ENCODE data around the gene PZP.
"Not testable (repeated sequence)": the region's sequence is repeated elsewhere in the genome, so short reads cannot be mapped to it uniquely, and the experiment has no call there.

The PZP gene

DNA sequence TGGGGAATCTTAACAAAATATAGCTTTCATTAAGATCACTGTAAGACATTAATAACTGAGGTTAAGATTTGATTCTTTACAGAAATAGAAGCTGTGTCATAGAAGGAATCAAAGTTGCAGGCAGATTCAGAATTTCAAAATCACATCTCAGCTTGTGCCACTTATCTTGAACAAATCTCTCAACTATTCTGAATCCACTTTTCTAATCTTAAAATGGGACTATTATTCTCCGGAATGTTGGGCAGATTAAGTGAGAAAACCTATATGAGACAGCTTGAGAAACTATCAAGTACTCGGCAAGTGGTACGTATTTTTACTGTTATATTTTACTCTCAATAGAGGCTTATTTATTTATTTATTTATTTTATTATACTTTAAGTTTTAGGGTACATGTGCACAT lies 28.4 kb downstream of the PZP start:
- DNase-seq = no peak

DNA sequence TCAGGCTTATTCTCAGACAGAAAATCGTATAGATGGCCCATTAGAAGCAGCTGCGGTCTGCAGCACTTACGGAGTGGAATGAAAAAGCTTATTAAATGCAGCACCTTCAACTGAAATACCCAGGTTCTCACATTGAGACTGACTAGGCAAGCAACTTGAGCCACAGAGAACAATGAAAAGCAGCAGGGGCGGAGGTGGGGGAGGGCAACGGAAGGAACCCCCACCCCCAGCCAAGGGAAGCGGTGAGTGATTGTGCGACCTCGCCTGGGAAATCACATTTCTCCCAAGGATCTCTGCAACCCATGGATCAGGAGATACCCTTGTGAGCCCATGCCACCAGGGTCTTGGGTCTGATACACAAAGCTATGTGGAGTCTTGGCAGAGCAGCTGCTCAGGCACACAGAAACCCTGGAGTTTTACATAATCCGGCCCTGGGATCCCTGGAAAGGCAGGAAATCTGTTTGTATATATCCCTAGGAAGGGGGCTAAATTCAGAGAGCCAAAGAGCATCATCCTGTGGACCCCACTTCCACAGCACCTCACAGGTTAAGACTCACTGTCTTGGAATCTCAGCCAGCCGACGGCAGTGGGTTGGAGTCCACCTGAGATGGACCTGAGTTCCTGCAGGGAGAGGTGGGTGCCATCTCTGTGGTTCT lies 38.1 kb downstream of the PZP start:
- no peak for DNase-seq

DNA sequence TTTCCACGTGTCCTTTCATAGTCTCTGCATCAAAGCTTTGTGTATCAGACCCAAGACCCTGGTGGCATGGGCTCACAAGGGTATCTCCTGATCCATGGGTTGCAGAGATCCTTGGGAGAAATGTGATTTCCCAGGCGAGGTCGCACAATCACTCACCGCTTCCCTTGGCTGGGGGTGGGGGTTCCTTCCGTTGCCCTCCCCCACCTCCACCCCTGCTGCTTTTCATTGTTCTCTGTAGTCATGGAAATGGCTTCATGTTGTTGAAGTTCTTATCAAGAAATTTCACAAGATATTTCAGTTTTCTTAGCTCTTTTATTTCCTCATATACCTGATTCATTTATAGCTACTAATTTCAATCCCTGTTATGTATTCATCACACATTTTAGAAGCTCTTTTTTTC lies 40.9 kb downstream of the PZP start:
- DNase-seq = not testable (repeated sequence)

DNA sequence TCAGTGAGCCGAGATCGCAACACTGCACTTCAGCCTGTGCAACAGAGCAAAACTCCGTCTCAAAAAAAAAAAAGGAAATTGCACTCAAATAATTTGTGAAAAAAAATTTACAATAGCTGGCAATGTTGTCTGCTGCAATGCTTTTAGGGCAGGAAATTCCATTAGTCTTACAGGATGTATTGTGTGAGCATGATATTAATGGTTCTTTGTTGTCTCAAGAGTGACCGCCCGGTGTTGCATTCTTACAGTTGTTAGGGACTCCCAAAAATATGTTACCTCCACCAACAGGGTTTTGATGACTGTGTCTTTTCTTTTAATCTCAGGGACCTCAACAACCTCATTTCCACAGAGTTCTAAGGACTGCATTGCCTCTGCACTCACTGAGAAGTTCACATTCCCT lies 44.8 kb downstream of the PZP start:
- no peak for DNase-seq

DNA sequence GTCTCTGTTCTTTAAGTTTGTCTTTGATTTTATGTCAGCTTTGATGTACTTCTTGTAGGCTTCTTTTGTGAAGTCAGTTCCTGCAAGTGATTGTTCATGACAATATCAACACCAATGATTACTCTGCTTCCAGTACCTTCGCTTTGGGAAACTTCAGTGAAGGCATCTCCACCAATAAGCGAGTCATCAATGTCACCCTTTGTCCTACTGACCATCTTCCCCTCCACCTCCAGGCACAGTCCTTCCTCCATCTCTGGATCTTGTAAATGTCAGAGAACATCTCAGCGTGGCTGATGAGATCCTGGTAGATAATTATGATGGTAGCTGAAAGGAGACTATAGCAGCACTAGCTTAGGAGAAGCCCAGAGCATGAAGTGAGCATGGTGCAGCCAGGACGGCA lies 52.1 kb downstream of the PZP start:
- DNase-seq = no peak

DNA sequence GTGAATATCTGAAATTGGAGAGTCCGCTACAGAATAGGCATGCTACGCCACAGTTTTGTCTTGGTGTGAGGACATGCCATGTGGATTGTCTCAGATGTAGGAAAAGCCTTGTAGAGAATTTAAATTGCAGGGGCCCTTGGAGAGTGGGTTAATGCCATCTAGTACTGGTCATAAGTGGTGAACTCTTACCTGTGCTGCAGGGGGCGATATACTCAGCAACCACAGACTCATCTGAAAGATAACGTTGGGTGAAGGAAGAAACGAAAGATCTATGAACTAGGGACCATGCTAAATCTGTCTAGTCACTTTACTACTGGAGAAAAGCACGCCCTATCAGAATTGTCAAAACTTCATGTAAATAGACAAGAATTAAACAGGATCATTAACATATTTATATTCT lies 58.8 kb downstream of the PZP start:
- DNase-seq = no peak

DNA sequence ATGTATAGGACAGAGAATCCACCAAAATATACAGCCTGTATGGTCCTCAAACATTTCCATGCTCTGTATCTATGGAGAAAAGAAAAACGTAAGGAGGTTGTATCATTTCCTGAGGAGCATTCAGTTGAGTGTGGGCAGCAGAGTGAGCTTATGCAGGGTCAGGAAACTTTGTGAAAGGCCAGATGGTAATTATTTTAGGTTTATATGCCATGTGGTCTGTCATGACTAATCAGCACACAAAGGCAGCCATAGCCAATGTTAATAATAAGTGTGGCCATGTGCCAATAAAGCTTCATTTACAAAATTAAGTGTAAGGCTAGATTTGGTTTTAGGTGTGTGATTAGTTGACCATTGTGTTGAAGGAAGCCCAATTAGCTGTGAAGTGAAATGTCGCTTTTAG lies 59.3 kb downstream of the PZP start:
- DNase-seq = no peak

DNA sequence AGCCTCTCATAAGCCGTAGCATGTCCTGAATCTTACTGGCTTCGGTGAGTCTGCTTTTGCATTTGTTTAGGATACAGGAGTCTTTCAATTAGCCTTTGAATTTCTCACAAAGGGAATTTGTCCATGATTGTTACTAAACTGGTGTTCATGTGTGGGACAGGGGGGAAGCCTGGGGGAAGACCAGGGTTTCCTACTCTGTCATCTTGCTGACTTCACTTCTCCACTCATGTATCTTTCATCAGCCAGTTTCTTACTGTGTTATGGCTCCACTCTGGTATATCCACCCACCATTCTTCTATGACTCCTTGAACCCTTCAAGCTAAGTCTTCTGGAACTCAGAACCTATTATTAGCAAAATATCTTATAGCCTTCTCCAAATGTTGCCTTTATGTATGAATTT lies 60.7 kb downstream of the PZP start:
- no peak for DNase-seq

DNA sequence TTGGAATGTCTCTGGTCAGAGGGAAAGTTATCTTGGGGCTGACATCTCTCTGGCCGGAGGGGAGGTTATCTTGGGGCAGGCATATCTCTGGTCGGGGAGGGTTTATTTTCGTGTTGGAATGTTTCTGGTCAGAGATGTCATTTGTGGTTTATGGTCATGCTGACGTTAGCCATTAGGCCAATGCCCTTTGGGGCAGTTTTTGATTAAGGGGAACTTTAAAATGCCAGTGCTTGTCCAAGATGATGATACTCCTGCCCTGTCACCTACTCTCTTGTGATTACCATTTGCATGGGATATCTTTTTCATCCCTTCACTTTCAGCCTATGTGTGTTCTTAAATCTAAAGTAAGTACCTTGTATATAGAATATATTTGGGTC lies 63.5 kb downstream of the PZP start:
- no peak for DNase-seq

DNA sequence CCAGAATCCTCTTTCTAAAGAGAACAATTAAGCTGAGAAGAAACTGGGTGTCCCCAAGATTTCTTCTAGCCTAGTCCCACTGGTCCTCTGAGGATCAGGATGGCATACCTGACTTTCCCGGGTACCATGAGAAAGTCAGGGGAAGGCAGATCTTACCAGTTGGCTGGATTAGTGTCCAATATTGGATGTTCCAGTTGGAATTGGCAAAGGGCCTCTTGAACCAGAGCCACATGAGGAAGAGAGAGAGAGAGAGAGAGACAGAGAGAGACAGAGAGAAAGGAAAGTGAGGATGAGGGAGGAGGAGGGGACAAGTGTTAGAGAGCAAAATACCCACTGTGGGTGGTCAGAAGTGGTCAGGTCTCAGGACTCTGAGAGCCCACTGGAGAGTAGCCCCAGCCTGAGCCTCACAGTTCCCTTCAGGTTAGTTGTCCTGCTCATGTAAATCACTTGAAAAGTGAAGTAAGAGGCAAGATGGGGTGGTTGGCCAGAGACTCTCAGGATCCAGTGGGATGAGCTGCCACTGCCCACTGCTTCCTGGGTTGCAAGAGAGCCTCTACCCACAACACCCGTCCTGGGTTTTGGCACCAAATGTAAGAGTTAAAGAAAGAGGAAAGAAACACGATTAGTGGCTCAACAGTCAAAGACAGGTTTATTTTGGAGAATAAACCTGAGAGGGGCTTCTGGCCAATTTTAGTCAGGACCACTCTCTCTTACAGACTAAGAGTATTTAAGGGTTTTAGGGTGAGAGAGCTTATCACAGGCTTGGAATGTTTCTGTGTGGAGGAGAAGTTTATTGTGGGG lies 64.1 kb downstream of the PZP start:
- DNase-seq = no peak

DNA sequence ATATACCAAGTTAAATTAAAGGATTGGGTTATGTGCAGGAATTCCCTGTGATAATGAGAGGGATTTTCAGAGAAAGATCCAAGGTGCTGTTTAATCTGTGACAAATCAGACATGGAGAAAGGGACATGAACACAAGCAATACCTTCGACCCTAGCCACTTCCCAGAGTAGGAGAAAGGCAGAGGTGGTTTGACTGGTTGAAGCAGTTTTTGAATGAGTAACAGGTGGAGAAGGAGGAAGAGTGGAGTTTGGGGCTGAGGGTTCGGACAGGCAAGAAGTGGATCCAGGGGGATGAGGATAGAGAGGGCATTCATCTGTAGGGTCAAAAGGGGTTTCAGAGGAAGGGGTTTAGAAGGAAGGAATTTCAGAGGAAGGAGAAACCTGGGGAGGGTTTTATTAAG lies 65.1 kb downstream of the PZP start:
- DNase-seq = no peak

DNA sequence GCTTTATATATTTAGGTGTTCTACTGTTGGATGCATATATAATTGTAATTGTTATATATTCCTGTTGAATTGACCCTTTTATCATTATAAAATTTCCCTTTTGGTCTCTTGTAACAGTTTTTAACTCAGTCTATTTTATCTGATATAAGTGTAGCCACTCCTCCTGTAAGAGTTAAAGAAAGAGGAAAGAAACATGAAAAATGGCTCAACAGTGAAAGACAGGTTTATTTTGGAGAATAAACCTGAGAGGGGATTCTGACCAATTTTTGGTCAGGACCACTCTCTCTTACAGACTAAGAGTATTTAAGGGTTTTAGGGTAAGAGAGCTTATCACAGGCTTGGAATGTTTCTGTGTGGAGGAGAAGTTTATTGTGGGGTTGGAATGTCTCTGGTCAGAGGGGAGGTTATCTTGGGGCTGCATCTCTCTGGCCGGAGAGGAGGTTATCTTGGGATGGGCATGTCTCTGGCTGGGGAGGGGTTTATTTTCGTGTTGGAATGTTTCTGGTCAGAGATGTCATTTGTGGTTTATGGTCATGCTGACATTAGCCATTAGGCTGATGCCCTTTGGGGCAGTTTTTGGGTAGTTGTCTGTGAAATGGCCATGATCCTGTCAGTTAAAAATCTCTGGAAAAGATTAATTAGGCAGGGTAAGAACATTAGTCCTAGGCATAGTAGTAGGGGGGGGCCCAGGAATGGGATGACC lies 68.5 kb downstream of the PZP start:
- not testable (repeated sequence) for DNase-seq

DNA sequence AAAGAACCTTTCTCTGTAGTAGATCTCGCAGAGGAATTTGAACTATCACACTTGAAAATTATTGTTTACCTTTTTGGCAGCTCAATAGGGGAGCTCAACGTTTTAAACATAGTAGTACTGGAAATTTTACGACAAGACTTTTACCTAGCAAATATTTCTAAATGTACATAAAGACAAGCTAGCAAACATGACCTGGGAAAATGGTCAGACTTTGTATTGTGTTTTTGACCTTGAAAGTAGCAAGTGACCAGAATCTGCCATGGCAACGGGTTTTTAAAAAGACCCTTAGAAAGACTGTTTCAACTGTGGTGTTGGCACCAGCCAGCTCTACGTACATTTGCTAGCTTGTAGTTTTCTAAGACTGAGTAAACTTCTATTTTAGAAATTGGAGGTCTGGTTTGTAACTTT lies 72.3 kb downstream of the PZP start:
- DNase-seq = no peak

DNA sequence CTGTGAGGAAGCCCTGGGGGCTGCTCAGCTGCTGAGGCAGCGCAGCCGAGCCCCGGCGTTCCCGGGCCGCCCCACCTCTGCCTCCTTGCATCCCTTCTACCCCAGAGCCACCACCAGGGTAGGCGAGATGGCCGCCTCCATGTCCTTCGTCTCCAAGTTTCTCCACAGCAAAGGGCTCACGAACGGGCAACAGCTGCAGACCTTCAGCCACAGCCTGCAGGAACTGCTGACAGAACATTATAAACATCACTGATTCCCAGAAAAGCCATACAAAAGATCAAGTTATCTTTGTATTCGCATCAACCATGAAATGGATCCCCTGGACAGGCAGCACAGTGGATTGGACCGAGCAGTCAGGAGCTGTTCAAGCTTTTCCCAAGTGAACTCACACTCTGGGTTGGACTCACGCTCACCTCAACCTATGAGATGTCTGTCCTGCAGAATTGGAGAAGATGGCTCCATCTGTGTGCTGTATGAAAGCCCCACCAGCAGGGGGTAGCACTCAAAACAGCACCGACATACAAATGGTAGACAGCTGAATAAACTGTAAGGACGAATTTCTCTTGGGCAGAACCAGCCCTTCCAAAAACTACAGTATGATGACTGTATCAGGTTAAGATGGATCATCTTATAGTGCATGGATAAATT lies 73.1 kb downstream of the PZP start:
- DNase-seq = no peak

DNA sequence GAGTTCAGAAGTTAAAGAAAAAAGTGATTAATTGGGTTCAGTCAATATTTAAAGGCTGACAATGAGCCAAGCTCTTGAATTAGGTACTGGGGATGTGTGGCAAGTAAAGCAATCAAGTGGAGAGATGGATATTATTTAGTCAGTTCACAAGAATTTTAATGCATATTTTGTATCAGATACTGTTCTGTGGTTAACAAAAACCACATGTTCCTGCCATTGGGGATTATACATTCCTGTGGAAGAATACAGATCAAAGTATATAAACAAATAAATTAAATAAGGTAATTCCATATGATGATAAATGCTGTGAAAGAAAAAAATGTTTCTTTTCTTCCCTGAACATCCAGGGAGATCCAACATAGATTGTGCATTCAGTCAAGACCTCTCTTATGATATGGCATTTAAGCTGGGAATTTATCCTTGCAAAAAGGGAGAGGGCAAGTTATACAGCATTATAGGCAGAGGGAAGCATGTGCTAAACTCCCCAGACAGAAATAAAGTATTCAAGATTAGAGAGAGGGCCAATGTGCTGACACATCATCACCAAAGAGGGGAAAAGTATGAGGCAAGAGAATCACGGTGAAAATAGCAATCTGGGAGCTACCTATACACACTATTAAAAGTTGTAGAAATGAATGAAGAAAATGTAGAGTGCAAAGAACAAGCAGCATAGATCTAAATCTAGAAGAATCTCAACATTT lies 74.8 kb downstream of the PZP start:
- DNase-seq = no peak

DNA sequence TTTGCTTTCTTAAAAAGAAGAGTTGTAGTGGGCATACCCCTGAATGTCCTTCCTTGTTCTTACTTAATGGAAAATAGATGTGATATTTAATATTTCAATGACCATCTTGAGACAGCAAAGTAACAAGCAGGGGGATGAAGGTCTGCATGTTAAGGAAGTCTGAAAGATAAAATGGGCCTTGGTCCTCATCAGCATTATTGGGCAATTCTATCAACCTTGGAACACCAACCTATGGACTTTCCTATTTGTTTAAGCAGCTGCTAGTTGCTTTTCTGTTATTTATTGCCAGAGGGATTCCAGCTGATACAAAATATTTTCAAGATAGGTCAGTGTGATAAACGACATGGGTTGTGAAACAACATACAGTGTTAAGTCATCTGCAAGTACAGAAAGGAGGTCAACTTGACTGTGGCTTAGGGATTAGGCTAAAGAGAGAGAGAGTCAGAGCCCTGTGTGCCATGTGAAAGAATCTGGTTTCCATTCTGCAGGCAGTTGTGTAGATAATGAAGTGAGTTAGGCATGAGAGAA lies 76.1 kb downstream of the PZP start:
- no peak for DNase-seq

DNA sequence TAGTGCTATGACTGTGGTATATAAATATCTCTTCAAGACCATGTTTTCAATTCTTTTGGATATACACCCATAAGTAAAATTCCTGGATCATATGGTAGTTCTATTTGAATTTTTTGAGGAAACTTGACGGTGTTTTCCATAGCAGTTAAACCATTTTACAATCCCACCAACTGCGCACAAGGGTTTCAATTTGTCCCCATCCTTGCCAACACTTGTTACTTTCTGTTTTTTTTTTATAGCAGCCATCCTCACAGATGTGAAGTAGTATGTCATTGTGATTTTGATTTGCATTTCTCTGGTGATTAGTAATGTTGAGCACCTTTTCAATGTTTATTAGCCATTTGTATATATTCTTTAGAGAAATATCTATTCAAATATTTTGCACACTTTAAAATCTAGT lies 78.0 kb downstream of the PZP start:
- no peak for DNase-seq

DNA sequence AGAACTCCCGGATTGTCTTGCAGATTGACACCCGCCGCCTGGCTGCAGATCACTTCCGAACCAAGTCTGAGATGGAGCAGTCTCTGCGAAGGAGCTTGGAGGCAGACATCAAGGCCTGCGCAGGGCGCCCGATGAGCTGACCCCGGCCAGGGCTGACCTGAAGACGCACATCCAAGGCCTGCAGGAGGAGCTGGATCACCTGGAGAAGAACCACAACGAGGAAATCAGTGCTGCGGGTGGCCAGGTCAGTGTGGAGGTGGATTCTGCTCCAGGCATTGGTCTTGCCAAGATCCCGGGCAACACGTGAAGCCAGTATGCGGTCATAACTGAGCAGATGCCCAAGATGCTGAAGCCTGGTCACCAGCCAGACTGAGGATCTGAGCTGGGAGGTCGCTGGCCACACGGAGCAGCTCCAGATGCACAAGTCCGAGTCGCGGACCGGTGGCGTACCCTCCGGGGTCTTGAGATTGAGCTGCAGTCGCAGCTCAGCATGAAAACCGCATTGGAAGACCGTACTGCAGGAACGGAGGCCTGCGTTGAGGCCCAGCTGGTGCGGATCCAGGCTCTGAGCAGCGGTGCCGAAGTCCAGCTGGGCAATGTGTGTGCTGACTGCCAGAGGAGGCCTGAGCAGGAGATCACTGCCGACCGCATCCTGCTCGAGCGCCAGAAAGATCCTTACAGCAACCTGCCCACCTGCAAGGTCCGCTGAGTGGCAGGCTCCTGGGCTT lies 80.1 kb downstream of the PZP start:
- DNase-seq = no peak

DNA sequence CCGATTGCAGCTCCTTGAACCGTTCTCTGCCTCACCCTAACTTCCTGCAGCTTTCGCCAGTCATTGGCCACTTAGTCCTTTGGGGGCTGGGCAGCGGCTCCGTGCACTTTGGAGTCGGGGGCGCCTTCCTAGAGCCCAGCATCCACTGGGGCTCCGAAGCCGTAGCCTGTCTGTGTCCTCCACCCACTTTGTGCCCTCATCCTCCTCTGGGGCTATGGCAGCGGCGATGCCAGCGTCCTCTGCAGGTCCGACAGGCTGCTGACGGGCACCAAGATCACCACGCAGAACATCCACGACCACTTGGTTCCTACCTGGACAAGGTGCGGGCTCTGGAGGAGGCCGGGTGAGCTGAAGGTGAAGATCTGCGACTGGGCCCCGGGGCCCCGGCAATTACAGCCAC lies 80.7 kb downstream of the PZP start:
- no peak for DNase-seq

DNA sequence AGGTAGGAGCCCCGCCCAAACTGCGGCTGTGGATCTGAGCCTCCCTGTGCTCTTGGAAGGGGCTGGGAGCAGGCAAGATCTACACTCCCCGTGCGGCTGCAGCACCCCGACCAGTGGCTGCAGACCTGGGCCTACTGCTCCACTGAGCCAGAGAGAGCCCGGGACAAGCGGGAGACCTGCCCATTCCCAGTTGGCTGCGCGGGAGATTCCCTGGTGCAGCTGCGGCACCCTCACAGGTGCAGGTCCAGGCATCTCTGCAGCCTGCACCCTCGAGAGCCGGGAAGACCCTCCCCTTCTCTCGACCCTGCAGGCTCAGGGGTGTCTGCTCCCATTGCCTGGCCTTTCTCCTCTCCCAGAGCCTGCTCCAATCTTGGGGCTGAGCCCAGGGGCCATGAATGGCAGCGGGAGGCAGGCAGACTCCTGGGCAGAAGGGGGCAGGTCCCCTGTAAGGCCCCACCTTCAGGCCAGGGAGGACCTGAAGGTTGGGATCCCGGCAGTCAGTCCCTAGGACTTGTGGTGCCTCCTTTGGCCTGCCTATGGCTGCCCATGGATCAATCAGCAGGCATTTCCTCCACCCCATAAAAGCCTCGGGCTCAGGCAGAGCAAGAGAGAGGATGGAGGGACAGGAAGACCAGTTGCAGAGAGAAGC lies 83.7 kb downstream of the PZP start:
- no peak for DNase-seq

DNA sequence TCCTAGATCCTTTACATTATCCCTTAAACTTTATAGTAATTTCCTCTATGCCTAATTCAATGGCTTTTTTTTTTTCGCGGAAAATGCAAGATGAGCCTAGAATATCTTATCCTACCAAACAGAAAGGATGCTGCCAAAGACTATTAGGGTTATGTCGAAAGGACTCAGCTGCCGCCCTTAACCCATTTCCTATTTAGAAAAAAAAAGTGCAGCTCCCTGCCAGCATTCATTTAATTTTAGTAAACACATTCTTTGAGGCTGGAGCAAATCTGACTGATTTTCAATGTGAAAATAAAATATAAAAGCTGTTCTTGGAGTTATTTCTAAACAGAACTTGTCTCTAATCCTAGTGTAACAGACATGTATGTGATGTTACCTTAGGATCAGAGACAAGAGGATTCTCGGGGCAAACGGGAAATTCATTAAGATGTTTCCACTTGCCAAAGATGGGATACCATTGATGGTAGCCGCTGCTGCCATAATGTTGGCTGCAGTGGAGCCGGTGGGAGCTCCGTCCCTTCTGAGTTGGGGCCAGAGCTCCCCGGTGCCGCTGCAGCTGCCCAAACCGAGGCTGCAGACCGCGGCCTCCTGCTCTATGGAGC lies 84.3 kb downstream of the PZP start:
- no peak for DNase-seq

All from CD4-positive, alpha-beta T cell treated with Interleukin-17A for 1 hour (primary cell).